K562 (cell line): ENCODE data around the gene CTCF. TPM values are rescaled to one million over a fixed set of nuclear protein-coding genes. Genes with fewer than 3 reads are reported as not detected.

Experiments
- CREM ChIP-seq: IDR thresholded peaks from 2 replicates; pipeline ENCODE4 v1.6.1; 2014; ENCODE audit warnings: antibody characterized with exemption, low read depth
- ESRRB ChIP-seq: fragments of 250-450 bp; sonication (Bioruptor Pico); IDR thresholded peaks from 2 replicates; pipeline ENCODE4 v1.5.0; 2020; ENCODE audit warnings: mild to moderate bottlenecking, moderate library complexity, borderline replicate concordance
- HNRNPL ChIP-seq: fragments of 200-400 bp; formaldehyde crosslinking; IDR thresholded peaks from 2 replicates; pipeline ENCODE4 v1.6.1; 2017; ENCODE audit warnings: low read depth, mild to moderate bottlenecking, low read length
- MTA3 ChIP-seq: fragments of 450-650 bp; formaldehyde crosslinking; IDR thresholded peaks from 2 replicates; pipeline ENCODE4 v1.6.1; 2017; ENCODE audit warnings: mild to moderate bottlenecking, borderline replicate concordance
- MYC ChIP-seq, 2 experiments: fragments of 250-450 bp in 1 of 2; sonication (Bioruptor Pico) in 1 of 2; IDR thresholded peaks; 2 replicates each; pipeline versions ENCODE4 v1.5.1 to v1.6.1; 2012 to 2021; ENCODE audit warnings: low read depth in 2 of 2, borderline replicate concordance in 1 of 2, improper control_type of control experiment in 1 of 2, low read length in 1 of 2, mild to moderate bottlenecking in 1 of 2, moderate library complexity in 1 of 2
- NCOA4 ChIP-seq: fragments of 450-650 bp; IDR thresholded peaks from 2 replicates; pipeline ENCODE4 v1.6.1; 2018; ENCODE audit warnings: mild to moderate bottlenecking; ENCODE audit not compliant: partially characterized antibody
- POLR2G ChIP-seq: fragments of 200-400 bp; formaldehyde crosslinking; IDR thresholded peaks from 2 replicates; pipeline ENCODE4 v1.6.1; 2017; ENCODE audit warnings: low read depth, mild to moderate bottlenecking, antibody characterized with exemption, low read length, moderate library complexity
- RB1 ChIP-seq: fragments of 450-650 bp; IDR thresholded peaks from 2 replicates; pipeline ENCODE4 v1.6.1; 2017; ENCODE audit warnings: low read depth, mild to moderate bottlenecking
- RBFOX2 ChIP-seq: fragments of 200-400 bp; formaldehyde crosslinking; IDR thresholded peaks from 2 replicates; pipeline ENCODE4 v1.6.1; 2017; ENCODE audit warnings: low read depth, mild to moderate bottlenecking, low read length, moderate library complexity
- SIN3A ChIP-seq, 2 experiments: fragments of 150-350 bp in 1 of 2; IDR thresholded peaks; 2 replicates each; pipeline ENCODE4 v1.6.1; 2011 to 2016; ENCODE audit warnings: borderline replicate concordance in 2 of 2, low read depth in 2 of 2, low read length in 2 of 2, mild to moderate bottlenecking in 2 of 2, moderate library complexity in 2 of 2; ENCODE audit not compliant: control insufficient read depth in 1 of 2
- XRCC5 ChIP-seq: fragments of 200-400 bp; formaldehyde crosslinking; IDR thresholded peaks from 2 replicates; pipeline ENCODE4 v1.6.1; 2017; ENCODE audit warnings: low read depth, mild to moderate bottlenecking, low read length
- ZFX ChIP-seq: sonication (generic); formaldehyde crosslinking; IDR thresholded peaks from 2 replicates; pipeline ENCODE4 v1.8.0; 2022; ENCODE audit warnings: mild to moderate bottlenecking, missing genetic modification reagents, moderate library complexity
- polyA plus RNA-seq, 8 experiments: library from polyadenylated mRNA; depleted of rRNA in 4 of 8; stranded (reverse) in 5 of 8; unstranded in 3 of 8; fragments of >200 nt; fragmentation: Nextera tagmentation in 2 of 8; fragmentation: Illumina TruSeq in 1 of 8; extraction: Ambion mirVana in 2 of 8; extraction: Trizol in 1 of 8; gene quantifications; 2 replicates each; pipeline versions ENCODE4 v1.2.1 to v1.2.3, GENCODE V29; 2011 to 2014; ENCODE audit warnings: inconsistent platforms in 1 of 8, missing spikeins in 1 of 8
- total RNA-seq, 7 experiments: library from RNA; depleted of rRNA in 6 of 7; stranded (reverse); fragments of >200 nt in 6 of 7; fragmentation: Illumina TruSeq in 2 of 7; extraction: Trizol in 2 of 7; gene quantifications; 2 replicates each; pipeline versions ENCODE4 v1.2.1 to v1.2.3, GENCODE V29; 2011 to 2021; ENCODE audit warnings: low replicate concordance in 1 of 7
- TF ChIP-seq, protein P1 (sequence below), 2 experiments: fragments of 450-650 bp in 1 of 2; sonication (generic) in 1 of 2; formaldehyde crosslinking in 1 of 2; IDR thresholded peaks; 2 replicates each; pipeline versions ENCODE4 v1.7.1 to v1.9.0; 2016 to 2022; ENCODE audit warnings: inconsistent platforms in 1 of 2, mild to moderate bottlenecking in 1 of 2, missing genetic modification reagents in 1 of 2
- TF ChIP-seq, protein P2 (sequence below): conservative IDR thresholded peaks from 2 replicates; pipeline ENCODE4 v1.6.1; 2011; ENCODE audit warnings: low read depth, mild to moderate bottlenecking, low read length; ENCODE audit not compliant: control insufficient read depth

CTCF gene
- total and polyA plus RNA-seq, 9 of the 15 experiments (the other 6 are each of a cell fraction or from before 2014, with no cell fraction given) = 7.8 to 49.2 (median 33.9) TPM

DNA sequence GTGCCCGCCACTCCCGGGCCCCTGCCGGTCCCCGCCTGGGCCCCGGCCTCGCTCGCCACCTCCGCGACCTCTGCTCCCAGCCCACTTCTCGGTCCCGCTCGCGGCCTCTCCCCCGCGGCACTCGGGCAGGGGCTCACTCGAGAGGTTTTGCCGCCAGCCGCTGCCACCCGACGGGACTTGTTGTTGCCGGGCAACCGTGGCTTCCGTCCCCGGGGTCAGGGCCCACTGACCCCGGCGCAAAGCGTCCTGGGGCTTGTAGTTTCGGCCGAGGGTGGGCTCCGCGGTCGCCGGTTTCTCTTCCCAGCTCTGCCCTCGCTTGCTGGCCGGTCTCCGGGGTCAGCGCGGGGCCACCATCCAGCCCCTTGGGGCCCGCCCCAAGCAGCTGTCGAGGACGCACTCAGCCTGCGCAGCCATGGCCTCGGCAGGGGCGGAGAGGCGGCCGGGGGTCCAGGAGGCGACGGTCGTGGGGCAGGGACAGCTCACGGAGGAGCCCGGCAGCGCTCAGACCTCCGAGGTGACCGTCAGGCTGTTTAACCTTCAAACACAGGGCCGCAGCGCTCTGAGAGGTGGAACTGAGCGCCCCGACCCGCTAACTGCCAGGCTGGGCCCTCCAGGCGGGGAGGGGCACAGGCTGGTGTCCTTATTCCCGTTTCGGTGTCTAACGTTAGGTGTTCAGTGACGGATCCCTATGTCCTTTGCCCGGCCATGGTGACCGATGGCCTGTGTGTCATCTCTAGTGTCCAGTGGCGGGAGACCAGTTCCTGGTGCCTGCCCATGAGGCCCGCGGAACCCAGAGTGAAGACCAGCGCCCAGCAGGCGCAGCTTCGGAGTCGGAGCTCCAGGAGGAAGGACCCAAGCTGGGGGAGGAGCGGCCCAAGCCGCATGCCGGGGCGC is 104.5 kb downstream of the CTCF start, which contains the start of the genes C16orf86 and ENKD1 (continued):
- TF ChIP-seq, protein P1, sequence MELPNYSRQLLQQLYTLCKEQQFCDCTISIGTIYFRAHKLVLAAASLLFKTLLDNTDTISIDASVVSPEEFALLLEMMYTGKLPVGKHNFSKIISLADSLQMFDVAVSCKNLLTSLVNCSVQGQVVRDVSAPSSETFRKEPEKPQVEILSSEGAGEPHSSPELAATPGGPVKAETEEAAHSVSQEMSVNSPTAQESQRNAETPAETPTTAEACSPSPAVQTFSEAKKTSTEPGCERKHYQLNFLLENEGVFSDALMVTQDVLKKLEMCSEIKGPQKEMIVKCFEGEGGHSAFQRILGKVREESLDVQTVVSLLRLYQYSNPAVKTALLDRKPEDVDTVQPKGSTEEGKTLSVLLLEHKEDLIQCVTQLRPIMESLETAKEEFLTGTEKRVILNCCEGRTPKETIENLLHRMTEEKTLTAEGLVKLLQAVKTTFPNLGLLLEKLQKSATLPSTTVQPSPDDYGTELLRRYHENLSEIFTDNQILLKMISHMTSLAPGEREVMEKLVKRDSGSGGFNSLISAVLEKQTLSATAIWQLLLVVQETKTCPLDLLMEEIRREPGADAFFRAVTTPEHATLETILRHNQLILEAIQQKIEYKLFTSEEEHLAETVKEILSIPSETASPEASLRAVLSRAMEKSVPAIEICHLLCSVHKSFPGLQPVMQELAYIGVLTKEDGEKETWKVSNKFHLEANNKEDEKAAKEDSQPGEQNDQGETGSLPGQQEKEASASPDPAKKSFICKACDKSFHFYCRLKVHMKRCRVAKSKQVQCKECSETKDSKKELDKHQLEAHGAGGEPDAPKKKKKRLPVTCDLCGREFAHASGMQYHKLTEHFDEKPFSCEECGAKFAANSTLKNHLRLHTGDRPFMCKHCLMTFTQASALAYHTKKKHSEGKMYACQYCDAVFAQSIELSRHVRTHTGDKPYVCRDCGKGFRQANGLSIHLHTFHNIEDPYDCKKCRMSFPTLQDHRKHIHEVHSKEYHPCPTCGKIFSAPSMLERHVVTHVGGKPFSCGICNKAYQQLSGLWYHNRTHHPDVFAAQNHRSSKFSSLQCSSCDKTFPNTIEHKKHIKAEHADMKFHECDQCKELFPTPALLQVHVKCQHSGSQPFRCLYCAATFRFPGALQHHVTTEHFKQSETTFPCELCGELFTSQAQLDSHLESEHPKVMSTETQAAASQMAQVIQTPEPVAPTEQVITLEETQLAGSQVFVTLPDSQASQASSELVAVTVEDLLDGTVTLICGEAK (IDR thresholded peaks at IDR 0.05) = peak; percentile 90
- TF ChIP-seq, protein P1 (CRISPR knock-in tag; IDR thresholded peaks at IDR 0.05) = no peak
- TF ChIP-seq ZFX (CRISPR knock-in tag) (peak; percentile 71), RB1 (peak; percentile 64; the same call in 1 of the 2 replicates), NCOA4 (no peak), XRCC5 (no peak), RBFOX2 (peak; percentile 69), MYC (IDR thresholded peaks at IDR 0.05; ENCODE audit: low read depth, low read length) (0 out of 2 replicates have a peak, but pooled peaks have one; percentile 9), MYC (CRISPR knock-in tag; IDR thresholded peaks at IDR 0.05; ENCODE audit: borderline replicate concordance, low read depth) (no peak), CREM (peak; percentile 47; the same call in 1 of the 2 replicates), HNRNPL (peak; percentile 69; the same call in 1 of the 2 replicates), SIN3A (IDR thresholded peaks at IDR 0.05; ENCODE audit: borderline replicate concordance in 2 of 2, control insufficient read depth in 1 of 2, low read depth in 2 of 2, low read length in 2 of 2) (peak; percentile 71 to 80; a peak in 3 of 4 replicates), MTA3 (peak; percentile 21; the same call in 1 of the 2 replicates), ESRRB (CRISPR knock-in tag) (no peak), POLR2G (peak; percentile 73)
- TF ChIP-seq, protein P2, sequence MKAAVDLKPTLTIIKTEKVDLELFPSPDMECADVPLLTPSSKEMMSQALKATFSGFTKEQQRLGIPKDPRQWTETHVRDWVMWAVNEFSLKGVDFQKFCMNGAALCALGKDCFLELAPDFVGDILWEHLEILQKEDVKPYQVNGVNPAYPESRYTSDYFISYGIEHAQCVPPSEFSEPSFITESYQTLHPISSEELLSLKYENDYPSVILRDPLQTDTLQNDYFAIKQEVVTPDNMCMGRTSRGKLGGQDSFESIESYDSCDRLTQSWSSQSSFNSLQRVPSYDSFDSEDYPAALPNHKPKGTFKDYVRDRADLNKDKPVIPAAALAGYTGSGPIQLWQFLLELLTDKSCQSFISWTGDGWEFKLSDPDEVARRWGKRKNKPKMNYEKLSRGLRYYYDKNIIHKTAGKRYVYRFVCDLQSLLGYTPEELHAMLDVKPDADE = peak; percentile 96
